Upper lobe of left lung (tissue), 4 donors: Measurements from ENCODE around the gene C2orf68.

ENCODE experiments used
- CTCF ChIP-seq, 6 experiments: fragments of 450-650 bp in 4 of 6; fragments of 200-600 bp in 2 of 6; sonication (generic) in 2 of 6; IDR thresholded peaks; one replicate each; pipeline ENCODE4 v1.5.1; 2016 to 2019; ENCODE audit warnings: antibody characterized with exemption in 6 of 6
- POLR2AphosphoS5 ChIP-seq, 2 donors: sonication (generic); formaldehyde crosslinking; IDR thresholded peaks; one replicate each; pipeline ENCODE4 v1.5.1; 2017; ENCODE audit warnings: antibody characterized with exemption in 2 of 2

DNA sequence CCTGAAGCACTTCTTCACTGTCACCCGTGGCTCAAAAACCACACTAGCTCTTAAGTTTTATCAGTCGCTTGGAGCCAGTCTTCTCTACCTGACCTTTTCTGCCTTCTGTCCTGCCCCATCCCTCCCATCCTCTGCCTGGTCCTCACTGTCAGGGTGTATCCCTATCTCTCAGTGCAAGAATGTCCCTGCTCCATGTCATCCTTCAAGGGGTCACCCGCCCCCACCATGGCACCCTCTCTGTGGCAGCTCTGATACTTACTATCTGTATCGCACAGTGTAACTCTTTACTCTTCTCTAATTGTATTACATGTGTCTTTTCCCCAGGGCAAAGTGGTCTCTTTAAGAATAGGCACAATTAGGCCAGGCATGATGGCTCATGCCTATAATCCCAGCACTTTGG lies 23.2 kb downstream of the C2orf68 start:
- no peak for TF ChIP-seq CTCF (IDR thresholded peaks at IDR 0.05)
- no peak for TF ChIP-seq POLR2AphosphoS5 (IDR thresholded peaks at IDR 0.05)
